ENCODE measurements around the gene CHCHD3. TPM values are rescaled to one million over a fixed set of nuclear protein-coding genes. Genes with fewer than 3 reads are reported as not detected.

Gene CHCHD3
- total RNA-seq, 1 experiment from 2014 or later, result 89.9 TPM

DNA sequence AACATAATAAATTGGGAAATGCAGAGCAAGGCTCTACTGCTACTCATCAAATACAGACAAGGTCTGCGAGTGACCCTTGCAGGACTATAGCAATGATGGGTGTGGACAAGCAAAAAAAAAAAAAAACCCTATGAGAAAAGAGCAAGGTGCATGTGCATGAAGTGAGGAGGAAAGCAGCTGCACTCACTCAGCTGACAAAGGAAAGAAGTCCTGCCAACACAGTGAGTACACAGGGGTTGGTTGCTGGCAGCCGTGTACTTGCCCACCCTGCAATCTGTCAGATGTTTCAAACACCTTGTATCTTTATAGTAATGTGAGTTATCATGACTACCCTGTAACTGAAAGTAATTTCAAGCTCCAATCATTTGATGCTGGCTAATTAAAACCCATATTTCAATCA is 20.5 kb downstream of the CHCHD3 start:
- no peak overlapping the region for H3K27ac Mint-ChIP-seq (ENCODE audit: unreplicated experiment)
- no peak for DNase-seq
- BruUV-seq (replicated peaks), result no TSS peak
- no peaks in the 10 kb centered on the region for H3K27me3 Mint-ChIP-seq (ENCODE audit: unreplicated experiment)
- TF ChIP-seq, protein P1, sequence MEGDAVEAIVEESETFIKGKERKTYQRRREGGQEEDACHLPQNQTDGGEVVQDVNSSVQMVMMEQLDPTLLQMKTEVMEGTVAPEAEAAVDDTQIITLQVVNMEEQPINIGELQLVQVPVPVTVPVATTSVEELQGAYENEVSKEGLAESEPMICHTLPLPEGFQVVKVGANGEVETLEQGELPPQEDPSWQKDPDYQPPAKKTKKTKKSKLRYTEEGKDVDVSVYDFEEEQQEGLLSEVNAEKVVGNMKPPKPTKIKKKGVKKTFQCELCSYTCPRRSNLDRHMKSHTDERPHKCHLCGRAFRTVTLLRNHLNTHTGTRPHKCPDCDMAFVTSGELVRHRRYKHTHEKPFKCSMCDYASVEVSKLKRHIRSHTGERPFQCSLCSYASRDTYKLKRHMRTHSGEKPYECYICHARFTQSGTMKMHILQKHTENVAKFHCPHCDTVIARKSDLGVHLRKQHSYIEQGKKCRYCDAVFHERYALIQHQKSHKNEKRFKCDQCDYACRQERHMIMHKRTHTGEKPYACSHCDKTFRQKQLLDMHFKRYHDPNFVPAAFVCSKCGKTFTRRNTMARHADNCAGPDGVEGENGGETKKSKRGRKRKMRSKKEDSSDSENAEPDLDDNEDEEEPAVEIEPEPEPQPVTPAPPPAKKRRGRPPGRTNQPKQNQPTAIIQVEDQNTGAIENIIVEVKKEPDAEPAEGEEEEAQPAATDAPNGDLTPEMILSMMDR (IDR thresholded peaks at IDR 0.05; ENCODE audit: unreplicated experiment), result no peak
- CTCF ChIA-PET, result no interaction called here
- peaks cover 8% of the 10 kb centered on the region for H3K4me1 Mint-ChIP-seq (ENCODE audit: low read depth, unreplicated experiment)
- H3K4me3 Mint-ChIP-seq (ENCODE audit: low read depth, unreplicated experiment), result no peak overlapping the region
- H3K36me3 Mint-ChIP-seq (ENCODE audit: insufficient read depth, unreplicated experiment), result peaks cover 4% of the 10 kb centered on the region
- intact Hi-C loops (cut with micrococcal nuclease; ENCODE audit: unreplicated experiment), result no loop called here
- no peaks in the 10 kb centered on the region for H3K9me3 Mint-ChIP-seq (ENCODE audit: low read depth, unreplicated experiment)

DNA sequence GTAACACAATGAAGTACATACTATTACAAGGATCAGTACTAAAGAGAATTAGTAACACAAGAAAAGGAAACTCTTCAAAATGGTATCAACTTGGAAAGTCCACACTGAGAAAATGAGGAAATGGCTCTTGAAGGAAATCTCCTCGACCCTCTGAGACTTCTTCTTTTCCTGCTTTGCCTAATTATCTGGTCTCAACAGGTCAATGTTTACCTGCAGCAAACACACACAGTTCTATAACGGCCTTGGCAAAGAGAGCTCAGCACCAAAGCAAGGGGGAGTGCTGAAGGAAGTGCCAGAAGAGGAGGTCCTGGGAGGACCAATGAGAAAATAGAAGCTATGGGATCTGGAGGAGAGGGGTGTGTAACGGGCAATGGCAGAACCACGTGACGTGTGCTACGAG is 21.9 kb downstream of the CHCHD3 start:
- Mint-ChIP-seq H3K9me3 (ENCODE audit: low read depth, unreplicated experiment) (no peaks in the 10 kb centered on the region), H3K4me1 (ENCODE audit: low read depth, unreplicated experiment) (peaks cover 13% of the 10 kb centered on the region), H3K4me3 (ENCODE audit: low read depth, unreplicated experiment) (no peak overlapping the region), H3K36me3 (ENCODE audit: insufficient read depth, unreplicated experiment) (peaks cover 4% of the 10 kb centered on the region), H3K27me3 (ENCODE audit: unreplicated experiment) (no peaks in the 10 kb centered on the region), H3K27ac (ENCODE audit: unreplicated experiment) (no peak overlapping the region)
- DNase-seq, result no peak
- CTCF ChIA-PET, result interaction anchor here (0.8 kb wide), 1 partner anchor 8 kb away, joined by 3 read pairs; no protein-coding TSS in a partner anchor
- intact Hi-C loops (cut with micrococcal nuclease; ENCODE audit: unreplicated experiment), result no loop called here
- no TSS peak for BruUV-seq (replicated peaks)
- TF ChIP-seq, protein P1 (IDR thresholded peaks at IDR 0.05; ENCODE audit: unreplicated experiment), result no peak

DNA sequence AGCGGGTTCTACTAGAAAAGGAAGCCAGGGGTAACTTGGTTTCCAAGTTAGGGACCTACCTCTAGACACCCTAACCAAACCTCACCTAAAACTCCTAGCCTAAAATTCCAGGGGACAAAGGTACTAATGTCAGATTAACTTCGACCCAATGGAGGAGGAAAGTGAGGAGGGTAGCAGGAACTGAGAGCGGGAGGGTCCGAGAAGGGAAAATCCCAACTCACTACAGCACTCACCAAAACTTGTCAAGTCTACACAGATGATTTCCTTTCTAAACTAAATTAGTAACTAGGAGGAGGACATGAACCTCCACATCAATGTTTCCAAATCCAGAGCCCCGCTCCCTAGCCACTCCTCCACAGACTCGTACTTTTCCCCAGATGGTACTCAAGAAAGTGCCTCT is 22.6 kb downstream of the CHCHD3 start:
- no peak overlapping the region for H3K4me3 Mint-ChIP-seq (ENCODE audit: low read depth, unreplicated experiment)

DNA sequence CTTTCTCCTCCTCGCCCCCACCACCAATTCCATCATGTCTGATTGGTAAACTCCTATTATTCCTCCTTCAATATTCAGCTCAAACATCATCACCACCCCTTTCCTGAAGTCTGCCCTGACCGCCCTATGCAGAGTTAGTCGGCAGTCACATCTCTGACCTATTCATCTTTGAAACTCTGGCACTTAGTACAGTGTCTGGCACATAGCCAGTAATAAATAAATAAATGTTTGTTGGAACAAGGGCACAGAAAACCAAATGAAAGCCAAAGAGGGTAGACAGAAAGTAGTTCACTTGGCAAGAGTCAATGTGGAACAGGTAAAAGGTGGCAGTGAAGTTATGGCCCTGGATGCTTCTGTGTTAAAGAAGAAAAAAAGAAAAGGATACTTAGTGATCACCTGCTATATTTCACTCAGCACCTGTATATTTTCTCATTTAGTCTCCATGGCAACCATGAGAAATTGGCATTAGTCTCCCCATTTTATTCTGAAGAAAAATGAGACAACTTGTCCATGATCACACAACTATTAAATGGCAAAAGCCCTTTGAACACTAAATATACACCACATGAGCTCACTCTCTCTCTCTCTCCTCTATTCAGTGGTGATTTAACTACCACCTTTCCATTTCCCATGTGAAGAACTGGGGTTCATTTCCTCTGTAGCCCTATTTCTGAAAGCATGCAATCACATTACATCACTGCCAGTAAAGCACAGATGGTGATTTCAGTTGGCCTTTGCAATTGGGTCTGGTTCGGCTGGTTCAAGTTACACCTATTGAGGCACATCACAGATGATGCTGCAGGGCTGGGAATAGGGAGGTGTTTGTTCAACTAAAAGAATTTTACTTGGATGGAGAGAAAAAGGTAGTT is 25.3 kb downstream of the CHCHD3 start:
- H3K27ac Mint-ChIP-seq (ENCODE audit: unreplicated experiment), result no peak overlapping the region
- CTCF ChIA-PET, result no interaction called here
- no peaks in the 10 kb centered on the region for H3K27me3 Mint-ChIP-seq (ENCODE audit: unreplicated experiment)
- TF ChIP-seq, protein P1 (IDR thresholded peaks at IDR 0.05; ENCODE audit: unreplicated experiment), result no peak
- intact Hi-C loops (cut with micrococcal nuclease; ENCODE audit: unreplicated experiment), result no loop called here
- no TSS peak for BruUV-seq (replicated peaks)
- no peak overlapping the region for H3K4me3 Mint-ChIP-seq (ENCODE audit: low read depth, unreplicated experiment)
- peaks cover 13% of the 10 kb centered on the region for H3K4me1 Mint-ChIP-seq (ENCODE audit: low read depth, unreplicated experiment)
- no peak for DNase-seq
- H3K9me3 Mint-ChIP-seq (ENCODE audit: low read depth, unreplicated experiment), result no peaks in the 10 kb centered on the region
- peaks cover 4% of the 10 kb centered on the region for H3K36me3 Mint-ChIP-seq (ENCODE audit: insufficient read depth, unreplicated experiment)

More for the DNA sequence above, 22.6 kb downstream of the CHCHD3 start:
- no TSS peak for BruUV-seq (replicated peaks)
- H3K36me3 Mint-ChIP-seq (ENCODE audit: insufficient read depth, unreplicated experiment), result peaks cover 4% of the 10 kb centered on the region
- DNase-seq, result no peak
- intact Hi-C loops (cut with micrococcal nuclease; ENCODE audit: unreplicated experiment), result no loop called here
- peaks cover 13% of the 10 kb centered on the region for H3K4me1 Mint-ChIP-seq (ENCODE audit: low read depth, unreplicated experiment)
- no peaks in the 10 kb centered on the region for H3K9me3 Mint-ChIP-seq (ENCODE audit: low read depth, unreplicated experiment)
- TF ChIP-seq, protein P1 (IDR thresholded peaks at IDR 0.05; ENCODE audit: unreplicated experiment), result no peak
- H3K27ac Mint-ChIP-seq (ENCODE audit: unreplicated experiment), result no peak overlapping the region
- CTCF ChIA-PET, result no interaction called here
- no peaks in the 10 kb centered on the region for H3K27me3 Mint-ChIP-seq (ENCODE audit: unreplicated experiment)

Measured in Calu3 (cell line).